Prostate gland (tissue), 2 donors: ENCODE results near the gene SNX7. TPM values are rescaled to one million over a fixed set of nuclear protein-coding genes. Genes with fewer than 3 reads are reported as not detected.

ENCODE experiments used
- DNase-seq: peaks from one replicate; pipeline ENCODE4 v3.0.0-alpha.2; 2019; ENCODE audit warnings: low spot score
- H3K27ac ChIP-seq, 2 donors: fragments of 200-600 bp; sonication (generic); 2 replicates each; pipeline ENCODE4 v1.5.1; 2017 to 2019
- H3K27me3 ChIP-seq: fragments of 200-600 bp; sonication (generic); replicated peaks from 2 replicates; pipeline ENCODE4 v1.5.1; 2019; ENCODE audit not compliant: insufficient read depth
- H3K36me3 ChIP-seq, 2 donors: fragments of 200-600 bp; sonication (generic); 1 replicate in 1 of 2; 2 replicates in 1 of 2; pipeline versions ENCODE4 v1.5.1 to v1.8.1; 2017 to 2019
- H3K4me1 ChIP-seq: fragments of 200-600 bp; sonication (generic); replicated peaks from 2 replicates; pipeline ENCODE4 v1.5.1; 2019
- H3K4me3 ChIP-seq, 2 donors: fragments of 200-600 bp; sonication (generic); 2 replicates each; pipeline ENCODE4 v1.5.1; 2017 to 2019
- H3K9me3 ChIP-seq: fragments of 200-600 bp; sonication (generic); 2 replicates; pipeline ENCODE4 v1.5.1; 2017
- POLR2A ChIP-seq: fragments of 450-650 bp; IDR thresholded peaks from one replicate; pipeline ENCODE4 v1.6.1; 2016; ENCODE audit warnings: antibody characterized with exemption, mild to moderate bottlenecking
- POLR2AphosphoS5 ChIP-seq: sonication (generic); formaldehyde crosslinking; IDR thresholded peaks from one replicate; pipeline ENCODE4 v1.6.1; 2017; ENCODE audit warnings: antibody characterized with exemption
- WGBS: methylation state at CpG from one replicate; pipeline ENCODE4 v1.1.5; 2018; 5-methylcytosine and 5-hydroxymethylcytosine counted together
- intact Hi-C: fragments of 100-400 bp; cut with DNase I; formaldehyde crosslinking; loops from one replicate; pipeline ENCODE4 v1.14.2; 2022
- total RNA-seq, 2 donors: library from RNA; depleted of rRNA; stranded (reverse); fragments of >200 nt; gene quantifications; one replicate each; pipeline ENCODE4 v1.1.0, GENCODE V29; 2016
- TF ChIP-seq, protein P1 (sequence below), 4 experiments: fragments of 200-600 bp in 2 of 4; fragments of 450-650 bp in 2 of 4; sonication (generic) in 2 of 4; IDR thresholded peaks; 1 replicate in 3 of 4; 2 replicates in 1 of 4; pipeline ENCODE4 v1.5.1; 2016 to 2019; ENCODE audit warnings: antibody characterized with exemption in 4 of 4, mild to moderate bottlenecking in 2 of 4, moderate library complexity in 2 of 4

The SNX7 gene
- total RNA-seq, 2 donors from 2014 or later = 19.4 to 32.9 TPM

GRCh38 chr1:98669355-98670296 is 8.1 kb downstream of the SNX7 start:
- DNase-seq = no peak
- Histone ChIP-seq H3K4me1 (no peaks in the 10 kb centered on the region), H3K27me3 (no peaks in the 10 kb centered on the region), H3K9me3 (no peaks in the 10 kb centered on the region), H3K36me3 (no peaks in the 10 kb centered on the region), H3K27ac (no peak overlapping the region), H3K4me3 (no peak overlapping the region)
- WGBS = 77% methylated on average over 2 of the region's 2 CpGs
- intact Hi-C loops = no loop called here
- no peak for TF ChIP-seq POLR2A
- TF ChIP-seq POLR2AphosphoS5 = no peak
- TF ChIP-seq, protein P1, sequence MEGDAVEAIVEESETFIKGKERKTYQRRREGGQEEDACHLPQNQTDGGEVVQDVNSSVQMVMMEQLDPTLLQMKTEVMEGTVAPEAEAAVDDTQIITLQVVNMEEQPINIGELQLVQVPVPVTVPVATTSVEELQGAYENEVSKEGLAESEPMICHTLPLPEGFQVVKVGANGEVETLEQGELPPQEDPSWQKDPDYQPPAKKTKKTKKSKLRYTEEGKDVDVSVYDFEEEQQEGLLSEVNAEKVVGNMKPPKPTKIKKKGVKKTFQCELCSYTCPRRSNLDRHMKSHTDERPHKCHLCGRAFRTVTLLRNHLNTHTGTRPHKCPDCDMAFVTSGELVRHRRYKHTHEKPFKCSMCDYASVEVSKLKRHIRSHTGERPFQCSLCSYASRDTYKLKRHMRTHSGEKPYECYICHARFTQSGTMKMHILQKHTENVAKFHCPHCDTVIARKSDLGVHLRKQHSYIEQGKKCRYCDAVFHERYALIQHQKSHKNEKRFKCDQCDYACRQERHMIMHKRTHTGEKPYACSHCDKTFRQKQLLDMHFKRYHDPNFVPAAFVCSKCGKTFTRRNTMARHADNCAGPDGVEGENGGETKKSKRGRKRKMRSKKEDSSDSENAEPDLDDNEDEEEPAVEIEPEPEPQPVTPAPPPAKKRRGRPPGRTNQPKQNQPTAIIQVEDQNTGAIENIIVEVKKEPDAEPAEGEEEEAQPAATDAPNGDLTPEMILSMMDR (IDR thresholded peaks at IDR 0.05) = no peak

DNA sequence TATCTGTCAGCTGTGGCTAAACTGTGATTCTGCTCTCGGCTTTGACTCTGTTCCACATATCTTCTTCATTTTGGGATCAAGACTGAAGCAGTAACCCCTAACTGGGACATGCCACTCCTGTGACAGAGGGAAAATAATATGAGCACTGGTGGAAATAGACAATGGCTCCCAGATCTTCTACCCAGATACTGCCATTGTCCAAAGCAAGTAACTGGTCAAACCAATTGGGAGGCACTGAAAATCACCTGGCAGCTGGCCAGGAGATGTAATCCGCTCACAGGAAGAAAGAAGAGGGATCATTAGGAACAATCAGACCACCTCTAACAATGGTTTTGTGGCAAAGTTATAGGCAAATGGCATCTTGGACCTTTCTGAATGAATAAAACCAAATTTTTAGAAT is 10.7 kb downstream of the SNX7 start:
- TF ChIP-seq POLR2AphosphoS5 (no peak), POLR2A (no peak)
- TF ChIP-seq, protein P1 (IDR thresholded peaks at IDR 0.05) = no peak
- intact Hi-C loops = no loop called here
- H3K36me3 ChIP-seq = no peaks in the 10 kb centered on the region
- H3K27ac ChIP-seq = no peak overlapping the region
- no peaks in the 10 kb centered on the region for H3K9me3 ChIP-seq
- H3K4me1 ChIP-seq = no peaks in the 10 kb centered on the region
- WGBS = 68% methylated on average over 2 of the region's 2 CpGs
- no peak for DNase-seq
- H3K27me3 ChIP-seq = no peaks in the 10 kb centered on the region
- H3K4me3 ChIP-seq = no peak overlapping the region

DNA sequence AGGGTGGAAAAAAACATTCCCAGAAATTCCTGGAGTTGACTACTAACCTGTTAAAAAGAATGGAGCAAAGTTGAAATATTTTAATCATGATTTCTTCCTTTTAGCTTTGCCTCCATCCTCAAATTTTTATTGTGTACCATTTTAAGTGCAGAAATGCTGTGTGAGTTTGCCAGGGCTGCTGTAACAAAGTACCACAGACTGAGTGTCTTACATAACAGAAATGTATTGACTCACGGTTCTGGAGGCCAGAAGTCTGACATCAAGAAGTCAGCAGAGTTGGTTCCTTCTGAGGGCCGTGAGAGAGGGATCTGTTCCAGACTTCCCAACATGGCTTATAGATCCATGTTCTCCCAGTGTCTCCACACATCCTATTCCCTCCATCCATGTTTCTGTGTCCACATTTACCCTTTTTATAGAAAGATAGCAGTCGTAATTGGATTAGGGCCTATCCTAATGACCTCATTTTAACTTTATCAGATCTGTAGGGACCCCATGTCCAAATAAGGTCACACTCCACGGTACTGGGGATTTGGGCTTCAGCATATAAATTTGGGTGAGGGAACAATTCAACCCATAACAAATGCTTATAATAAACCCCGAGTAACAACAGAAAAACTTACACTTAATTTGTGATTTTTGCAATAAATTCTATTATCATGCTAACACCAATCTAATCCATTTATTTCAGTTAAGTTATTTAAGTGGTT is 12.7 kb downstream of the SNX7 start:
- Histone ChIP-seq H3K27me3 (no peaks in the 10 kb centered on the region), H3K36me3 (no peaks in the 10 kb centered on the region), H3K27ac (no peak overlapping the region), H3K4me1 (no peaks in the 10 kb centered on the region), H3K9me3 (no peaks in the 10 kb centered on the region), H3K4me3 (no peak overlapping the region)
- no peak for DNase-seq
- intact Hi-C loops = no loop called here
- TF ChIP-seq, protein P1 (IDR thresholded peaks at IDR 0.05) = no peak
- TF ChIP-seq POLR2A = no peak
- no peak for TF ChIP-seq POLR2AphosphoS5
- 52% methylated on average over 5 of the region's 5 CpGs for WGBS

GRCh38 chr1:98675282-98675681 is 13.8 kb downstream of the SNX7 start:
- Histone ChIP-seq H3K4me3 (no peak overlapping the region), H3K27me3 (no peaks in the 10 kb centered on the region), H3K4me1 (no peaks in the 10 kb centered on the region), H3K27ac (no peak overlapping the region), H3K9me3 (no peaks in the 10 kb centered on the region), H3K36me3 (no peaks in the 10 kb centered on the region)
- WGBS = 31% methylated on average over 5 of the region's 5 CpGs
- TF ChIP-seq POLR2AphosphoS5 = no peak
- TF ChIP-seq POLR2A = no peak
- TF ChIP-seq, protein P1 (IDR thresholded peaks at IDR 0.05) = no peak
- no peak for DNase-seq
- intact Hi-C loops = no loop called here
